Erythroblast (primary cell): ENCODE data around the gene THSD4.

Experiments
- GATA1 ChIP-seq: IDR thresholded peaks from 2 replicates; pipeline ENCODE4 v1.6.1; 2011; ENCODE audit warnings: low read depth, mild to moderate bottlenecking, control low read depth, low read length, moderate library complexity
- POLR2A ChIP-seq: IDR thresholded peaks from 2 replicates; pipeline ENCODE4 v1.6.1; 2011; ENCODE audit warnings: mild to moderate bottlenecking, low read length

DNA sequence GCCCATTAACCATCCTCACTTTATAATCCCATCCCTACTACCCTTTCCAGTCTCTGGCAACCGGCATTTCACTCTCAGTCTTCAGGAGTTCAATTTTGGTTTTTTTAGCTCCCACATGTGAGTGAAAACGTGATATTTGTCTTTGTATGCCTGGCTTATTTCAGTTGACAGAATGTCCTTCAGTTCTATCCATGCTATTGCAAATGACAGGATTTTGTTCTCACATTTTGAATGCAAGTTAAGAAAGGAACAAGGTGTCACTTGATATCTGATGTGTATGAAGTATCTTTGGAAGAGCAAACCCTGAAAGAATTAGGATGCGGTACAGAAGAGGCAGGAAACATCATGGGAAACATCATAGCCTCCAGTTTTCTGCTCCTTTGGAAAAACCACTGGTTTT is 298.1 kb downstream of the THSD4 start:
- TF ChIP-seq POLR2A (no peak), GATA1 (no peak)
